H1 (cell line): Measurements from ENCODE around the gene CAVIN1. TPM values are rescaled to one million over a fixed set of nuclear protein-coding genes. Genes with fewer than 3 reads are reported as not detected.

Source experiments
- CTCF ChIA-PET: fragments of 300-600 bp; sonication (Branson Sonifier 250); formaldehyde crosslinking; loops from one replicate; lab custom pipeline; 2021; ENCODE audit not compliant: partially characterized antibody; lab: Charles Lee
- POLR2A ChIA-PET: fragments of 300-600 bp; sonication (Branson Sonifier 250); formaldehyde crosslinking; loops from one replicate; lab custom pipeline; 2021; ENCODE audit warnings: inconsistent platforms; ENCODE audit not compliant: partially characterized antibody; lab: Charles Lee
- DNase-seq, 2 experiments: peaks; one replicate each; pipeline versions ENCODE4 v3.0.0 to v3.0.0-alpha.2; 2010 to 2022; ENCODE audit warnings: low spot score in 2 of 2, low read depth in 1 of 2, mixed read lengths in 1 of 2
- FAIRE-seq: peaks from 2 replicates; lab custom pipeline; 2011; peaks lifted over from hg19 to GRCh38; lab: Jason Lieb, UNC
- H2AFZ ChIP-seq: 2 replicates; pipeline ENCODE4 v1.8.1; 2012; ENCODE audit warnings: low read length, inconsistent platforms
- H2AK5ac ChIP-seq: 2 replicates; pipeline ENCODE4 v1.6.1; 2013; ENCODE audit warnings: low read depth, low read length
- H2BK120ac ChIP-seq: replicated peaks from 2 replicates; pipeline ENCODE3; 2013; ENCODE audit warnings: low read depth, low read length, inconsistent platforms
- H2BK12ac ChIP-seq: 2 replicates; pipeline ENCODE4 v1.6.1; 2013; ENCODE audit warnings: low read depth, low read length
- H2BK15ac ChIP-seq: 2 replicates; pipeline ENCODE4 v1.6.1; 2013; ENCODE audit warnings: low read length
- H2BK20ac ChIP-seq: 2 replicates; pipeline ENCODE4 v1.6.1; 2013; ENCODE audit warnings: low read length
- H2BK5ac ChIP-seq: 2 replicates; pipeline ENCODE4 v1.6.1; 2013; ENCODE audit warnings: low read depth, low read length
- H3K14ac ChIP-seq: 2 replicates; pipeline ENCODE4 v1.6.1; 2013; ENCODE audit warnings: inconsistent platforms; ENCODE audit not compliant: insufficient read length
- H3K18ac ChIP-seq: 2 replicates; pipeline ENCODE4 v1.6.1; 2013; ENCODE audit warnings: low read length; ENCODE audit errors: extremely low read depth
- H3K23ac ChIP-seq: 2 replicates; pipeline ENCODE4 v1.6.1; 2013; ENCODE audit warnings: inconsistent platforms; ENCODE audit not compliant: insufficient read length
- H3K23me2 ChIP-seq: 2 replicates; pipeline ENCODE4 v1.6.1; 2013; ENCODE audit warnings: low read depth, low read length
- H3K27ac ChIP-seq: 2 replicates; pipeline ENCODE4 v1.6.1; 2011; ENCODE audit warnings: low read depth, low read length, inconsistent platforms
- H3K27me3 ChIP-seq, 4 experiments: replicated peaks in 1 of 4; 1 replicate in 1 of 4; 2 replicates in 3 of 4; pipeline versions ENCODE4 v1.6.1 to v1.8.1; 2011 to 2013; ENCODE audit warnings: low read length in 3 of 4, mild to moderate bottlenecking in 3 of 4, inconsistent platforms in 2 of 4, mixed read lengths in 2 of 4, moderate library complexity in 1 of 4; ENCODE audit not compliant: control insufficient read depth in 3 of 4, insufficient read depth in 3 of 4; ENCODE audit errors: extremely low read depth in 1 of 4
- H3K36me3 ChIP-seq, 4 experiments: 2 replicates each; pipeline versions ENCODE4 v1.6.1 to v1.8.1; 2011 to 2013; ENCODE audit warnings: mild to moderate bottlenecking in 4 of 4, low read length in 3 of 4, moderate library complexity in 2 of 4, control low read depth in 1 of 4, inconsistent platforms in 1 of 4; ENCODE audit not compliant: insufficient read depth in 4 of 4, control insufficient read depth in 2 of 4
- H3K4ac ChIP-seq: replicated peaks from 2 replicates; pipeline ENCODE3; 2013; ENCODE audit warnings: low read length, low read depth, mixed read lengths, inconsistent platforms; ENCODE audit not compliant: insufficient read length
- H3K4me1 ChIP-seq, 4 experiments: replicated peaks in 1 of 4; 1 replicate in 1 of 4; 2 replicates in 3 of 4; pipeline versions ENCODE4 v1.6.1 to v1.8.1; 2011 to 2013; ENCODE audit warnings: low read length in 3 of 4, inconsistent platforms in 2 of 4, mixed read lengths in 1 of 4; ENCODE audit not compliant: insufficient read depth in 4 of 4, control insufficient read depth in 3 of 4
- H3K4me2 ChIP-seq, 2 experiments: 2 replicates each; pipeline versions ENCODE4 v1.6.1 to v1.8.1; 2011 to 2013; ENCODE audit warnings: low read depth in 2 of 2, low read length in 2 of 2, control low read depth in 1 of 2, inconsistent platforms in 1 of 2, mild to moderate bottlenecking in 1 of 2; ENCODE audit not compliant: insufficient read depth in 1 of 2
- H3K4me3 ChIP-seq, 4 experiments: fragments of 200-600, 300-600 bp in 1 of 4; sonication (generic), shearing (Covaris generic), sonication (Bioruptor Twin) in 1 of 4; 2 replicates each; pipeline versions ENCODE4 v1.5.1 to v1.8.1; 2011 to 2016; ENCODE audit warnings: low read length in 4 of 4, low read depth in 3 of 4, control low read depth in 2 of 4, inconsistent platforms in 2 of 4, mild to moderate bottlenecking in 2 of 4, mixed read lengths in 1 of 4, moderate library complexity in 1 of 4; ENCODE audit not compliant: insufficient read depth in 2 of 4; ENCODE audit errors: extremely low read depth in 1 of 4
- H3K56ac ChIP-seq: replicated peaks from 2 replicates; pipeline ENCODE3; 2013; ENCODE audit warnings: low read depth, mild to moderate bottlenecking, mixed read lengths, low read length, inconsistent platforms; ENCODE audit not compliant: insufficient read length
- H3K79me1 ChIP-seq: 2 replicates; pipeline ENCODE4 v1.6.1; 2013; ENCODE audit warnings: low read depth, low read length, control low read depth
- H3K79me2 ChIP-seq, 2 experiments: 2 replicates each; pipeline versions ENCODE4 v1.6.1 to v1.8.1; 2012 to 2013; ENCODE audit warnings: low read length in 2 of 2, mild to moderate bottlenecking in 2 of 2, inconsistent platforms in 1 of 2; ENCODE audit not compliant: insufficient read depth in 2 of 2, control insufficient read depth in 1 of 2
- H3K9ac ChIP-seq, 4 experiments: replicated peaks in 1 of 4; 1 replicate in 1 of 4; 2 replicates in 3 of 4; pipeline versions ENCODE4 v1.6.1 to v1.8.1; 2011 to 2013; ENCODE audit warnings: low read depth in 3 of 4, low read length in 3 of 4, control low read depth in 2 of 4, mild to moderate bottlenecking in 2 of 4, moderate library complexity in 2 of 4, inconsistent platforms in 1 of 4; ENCODE audit errors: extremely low read depth in 1 of 4
- H3K9me3 ChIP-seq, 2 experiments: 2 replicates each; pipeline versions ENCODE4 v1.6.1 to v1.8.1; 2012 to 2013; ENCODE audit warnings: mild to moderate bottlenecking in 2 of 2, moderate library complexity in 2 of 2, control low read depth in 1 of 2, inconsistent platforms in 1 of 2, low read depth in 1 of 2, low read length in 1 of 2, mixed read lengths in 1 of 2; ENCODE audit not compliant: insufficient read depth in 2 of 2
- H4K20me1 ChIP-seq, 2 experiments: replicated peaks in 1 of 2; 2 replicates each; pipeline versions ENCODE3 to v1.8.1; 2011 to 2013; ENCODE audit warnings: inconsistent platforms in 2 of 2, low read length in 2 of 2, mild to moderate bottlenecking in 1 of 2; ENCODE audit not compliant: insufficient read depth in 2 of 2, control insufficient read depth in 1 of 2
- H4K5ac ChIP-seq: 2 replicates; pipeline ENCODE4 v1.6.1; 2013; ENCODE audit warnings: low read length, low read depth, mixed read lengths, inconsistent platforms; ENCODE audit not compliant: insufficient read length
- H4K8ac ChIP-seq: 2 replicates; pipeline ENCODE4 v1.8.0; 2013; ENCODE audit warnings: mild to moderate bottlenecking, moderate library complexity, low read length, inconsistent platforms; ENCODE audit not compliant: insufficient read depth; ENCODE audit errors: extremely low read depth
- H4K91ac ChIP-seq: replicated peaks from 2 replicates; pipeline ENCODE3; 2013; ENCODE audit warnings: low read length, mixed read lengths, inconsistent platforms; ENCODE audit not compliant: insufficient read length
- CREB1 ChIP-seq: IDR thresholded peaks from 2 replicates; pipeline ENCODE4 v1.6.1; 2012; ENCODE audit warnings: inconsistent platforms
- GTF2F1 ChIP-seq: IDR thresholded peaks from 2 replicates; pipeline ENCODE4 v1.6.1; 2012; ENCODE audit warnings: low read depth, low read length, improper control_type of control experiment, borderline replicate concordance
- HDAC2 ChIP-seq, 2 experiments: fragments of 300-600 bp in 1 of 2; sonication (generic) in 1 of 2; IDR thresholded peaks; 2 replicates each; pipeline ENCODE4 v1.6.1; 2011 to 2012; ENCODE audit warnings: low read depth in 2 of 2, low read length in 2 of 2, mild to moderate bottlenecking in 2 of 2, moderate library complexity in 2 of 2, borderline replicate concordance in 1 of 2, inconsistent platforms in 1 of 2
- POLR2A ChIP-seq, 2 experiments: IDR thresholded peaks; 1 replicate in 1 of 2; 2 replicates in 1 of 2; pipeline ENCODE4 v1.6.1; 2011; ENCODE audit warnings: low read depth in 2 of 2, low read length in 2 of 2, mild to moderate bottlenecking in 2 of 2; ENCODE audit errors: control extremely low read depth in 1 of 2
- RBBP5 ChIP-seq: IDR thresholded peaks from 2 replicates; pipeline ENCODE4 v1.7.1; 2012; ENCODE audit warnings: low read depth, mild to moderate bottlenecking, inconsistent platforms, low read length, moderate library complexity, borderline replicate concordance
- RXRA ChIP-seq: IDR thresholded peaks from 2 replicates; pipeline ENCODE4 v1.6.1; 2011; ENCODE audit warnings: low read depth, mild to moderate bottlenecking, low read length, moderate library complexity; ENCODE audit not compliant: insufficient read depth
- SIN3A ChIP-seq, 2 experiments: IDR thresholded peaks in 1 of 2; conservative IDR thresholded peaks in 1 of 2; 2 replicates each; pipeline ENCODE4 v1.6.1; 2011 to 2012; ENCODE audit warnings: low read length in 2 of 2, improper control_type of control experiment in 1 of 2, low read depth in 1 of 2, mild to moderate bottlenecking in 1 of 2
- ZNF274 ChIP-seq: IDR thresholded peaks from 2 replicates; pipeline ENCODE4 v1.7.0; 2012; ENCODE audit warnings: low read length, borderline replicate concordance; ENCODE audit errors: extremely low read depth
- WGBS, 2 experiments: shearing (Covaris generic) in 1 of 2; methylation state at CpG; one replicate each; pipeline versions ENCODE4 v1.1.6 to v1.1.7; 2013 to 2015; ENCODE audit warnings: low lambda C conversion rate in 2 of 2, mixed read lengths in 2 of 2, inconsistent platforms in 1 of 2, low coverage in 1 of 2, missing lambda C conversion rate in 1 of 2; ENCODE audit not compliant: insufficient replicate concordance in 2 of 2, insufficient coverage in 1 of 2, insufficient read length in 1 of 2; ENCODE audit errors: extremely low coverage in 1 of 2, missing lambda C conversion rate in 1 of 2; 5-methylcytosine and 5-hydroxymethylcytosine counted together
- polyA plus RNA-seq, 7 experiments: library from polyadenylated mRNA; depleted of rRNA in 3 of 7; stranded (reverse) in 5 of 7; unstranded in 2 of 7; fragments of >200 nt in 5 of 7; fragments of 200-250 nt in 2 of 7; gene quantifications; 1 replicate in 5 of 7; 2 replicates in 1 of 7; 4 replicates in 1 of 7; pipeline versions ENCODE4 v1.2.1 to v1.2.3, GENCODE V29; 2011 to 2013; ENCODE audit warnings: missing spikeins in 2 of 7, mixed read lengths in 2 of 7
- total RNA-seq: library from RNA; stranded (reverse); fragmentation: NEBNext Ultra II Directional; extraction: Animal tissue kit (Norgen Biotek cat#: 25700); gene quantifications from 2 replicates; pipeline ENCODE4 v1.2.1, GENCODE V29; 2021

The CAVIN1 gene
- total and polyA plus RNA-seq, 2 of the 8 experiments (the other 6 are each of a cell fraction or from before 2014, with no cell fraction given): 16.2 to 41.6 TPM

GRCh38 chr17:42386777-42387657 is 36.0 kb downstream of the CAVIN1 start:
- Histone ChIP-seq H4K8ac (no peak overlapping the region), H3K23me2 (peaks cover 8% of the 10 kb centered on the region), H3K79me1 (0 out of 2 replicates have a peak, but pooled peaks cover 3% of the 10 kb centered on the region), H3K27ac (no peak overlapping the region), H3K14ac (no peak overlapping the region), H2BK12ac (no peak overlapping the region), H2AFZ (no peak overlapping the region), H3K9me3 (no peaks in the 10 kb centered on the region), H2BK5ac (no peak overlapping the region), H4K5ac (no peak overlapping the region), H4K91ac (no peak overlapping the region), H3K4me1 (peaks cover 3 to 14% (median 6%) of the 10 kb centered on the region in 4 experiments), H3K79me2 (peaks cover 23 to 53% of the 10 kb centered on the region in 2 experiments), H3K23ac (no peak overlapping the region), H3K4me3 (peak overlapping the region; percentile 79 to 91 (median 82)), H3K18ac (no peak overlapping the region), H4K20me1 (peaks cover 2 to 13% of the 10 kb centered on the region in 2 experiments), H3K9ac (peak overlapping the region in 3 of 4 experiments; percentile 73 to 80 (median 77); a peak in 4 of 7 replicates), H2AK5ac (no peak overlapping the region), H3K56ac (no peak overlapping the region), H2BK120ac (no peak overlapping the region), H2BK15ac (no peak overlapping the region), H2BK20ac (no peak overlapping the region), H3K4me2 (peak overlapping the region; percentile 74 to 85), H3K36me3 (no peaks in the 10 kb centered on the region), H3K27me3 (no peaks in the 10 kb centered on the region), H3K4ac (no peak overlapping the region)
- POLR2A ChIA-PET: interaction anchor here (0.8 to 2.9 kb wide), 5 partner anchors 8 to 58 kb away, joined by 3 to 33 read pairs (median 11); no protein-coding TSS in a partner anchor
- TF ChIP-seq POLR2A (IDR thresholded peaks at IDR 0.05; ENCODE audit: control extremely low read depth in 1 of 2, low read depth in 2 of 2, low read length in 2 of 2): no peak; a peak in 1 of 3 replicates
- no peak for TF ChIP-seq RXRA
- no peak for TF ChIP-seq HDAC2 (IDR thresholded peaks at IDR 0.05; ENCODE audit: borderline replicate concordance in 1 of 2, low read depth in 2 of 2, low read length in 2 of 2)
- TF ChIP-seq ZNF274: no peak
- no peak for TF ChIP-seq CREB1
- no peak for TF ChIP-seq GTF2F1
- no peak for TF ChIP-seq RBBP5
- TF ChIP-seq SIN3A (conservative IDR thresholded peaks at IDR 0.05 in 1 of 2, IDR thresholded peaks at IDR 0.05 in 1 of 2; ENCODE audit: low read depth in 1 of 2, low read length in 2 of 2): no peak
- no peak for FAIRE-seq
- CTCF ChIA-PET: interaction anchor here (3.1 kb wide), 1 partner anchor 19 kb away, joined by 18 read pairs; no protein-coding TSS in a partner anchor
- WGBS, 2 experiments: 10% methylated on average over 8 of the region's 8 CpGs; no CpG with 5 or more reads in 1 of the 2 experiments
- DNase-seq: no peak
